DOHH2 (cell line): ENCODE measurements around the gene ZBTB7C.

Source experiments
- H3F3A ChIP-seq: fragments of 200-600 bp; sonication (generic), shearing (Covaris generic); 2 replicates; pipeline ENCODE4 v1.6.0; 2016; ENCODE audit warnings: antibody characterized with exemption, mild to moderate bottlenecking; ENCODE audit not compliant: control insufficient read depth, insufficient read depth
- H3K27ac ChIP-seq: fragments of 200-600 bp; sonication (generic); 2 replicates; pipeline ENCODE4 v1.5.1; 2014; ENCODE audit warnings: low read depth, mild to moderate bottlenecking, low read length, moderate library complexity
- H3K27me3 ChIP-seq: fragments of 200-600 bp; sonication (generic); 2 replicates; pipeline ENCODE4 v1.6.1; 2014; ENCODE audit warnings: mild to moderate bottlenecking, low read length, mixed read lengths; ENCODE audit not compliant: control insufficient read depth
- H3K36me3 ChIP-seq: fragments of 200-600 bp; sonication (generic); 2 replicates; pipeline ENCODE4 v1.6.1; 2014; ENCODE audit warnings: mild to moderate bottlenecking, low read length, moderate library complexity, mixed read lengths; ENCODE audit not compliant: control insufficient read depth
- H3K4me1 ChIP-seq: fragments of 200-600 bp; sonication (generic); 2 replicates; pipeline ENCODE4 v1.6.1; 2014; ENCODE audit warnings: mild to moderate bottlenecking, low read length, mixed read lengths; ENCODE audit not compliant: control insufficient read depth
- H3K4me2 ChIP-seq: fragments of 200-600 bp; sonication (generic); 2 replicates; pipeline ENCODE4 v1.6.0; 2014; ENCODE audit warnings: mild to moderate bottlenecking, low read length, moderate library complexity
- H3K4me3 ChIP-seq: fragments of 200-600 bp; sonication (generic); 2 replicates; pipeline ENCODE4 v1.5.1; 2014; ENCODE audit warnings: mild to moderate bottlenecking, low read length, mixed read lengths
- H3K79me2 ChIP-seq: fragments of 200-600 bp; sonication (generic); 2 replicates; pipeline ENCODE4 v1.6.1; 2014; ENCODE audit warnings: mild to moderate bottlenecking, low read length, mixed read lengths; ENCODE audit not compliant: control insufficient read depth
- H3K9me2 ChIP-seq: fragments of 200-600 bp; sonication (generic); replicated peaks from 2 replicates; pipeline ENCODE4 v1.6.1; 2014; ENCODE audit warnings: mild to moderate bottlenecking, low read length, mixed read lengths; ENCODE audit not compliant: control insufficient read depth
- H3K9me3 ChIP-seq: fragments of 200-600 bp; sonication (generic); 2 replicates; pipeline ENCODE4 v1.6.1; 2014; ENCODE audit warnings: antibody characterized with exemption, low read length, mixed read lengths; ENCODE audit not compliant: control insufficient read depth, insufficient read depth
- H4K20me1 ChIP-seq: fragments of 200-600 bp; sonication (generic); 2 replicates; pipeline ENCODE4 v1.6.0; 2014; ENCODE audit warnings: low read depth, mild to moderate bottlenecking, antibody characterized with exemption, low read length, moderate library complexity; ENCODE audit not compliant: control insufficient read depth, insufficient read depth
- CTCF ChIP-seq: fragments of 200-600 bp; sonication (generic); IDR thresholded peaks from one replicate; pipeline ENCODE4 v1.5.1; 2014; ENCODE audit warnings: antibody characterized with exemption, mild to moderate bottlenecking, low read depth, low read length; ENCODE audit not compliant: poor library complexity, severe bottlenecking
- EZH2phosphoT487 ChIP-seq: fragments of 200-600 bp; sonication (generic); IDR thresholded peaks from 2 replicates; pipeline ENCODE4 v1.6.1; 2017; ENCODE audit warnings: borderline replicate concordance, mild to moderate bottlenecking, antibody characterized with exemption, low read length, moderate library complexity, mixed read lengths

ZBTB7C gene

GRCh38 chr18:48134609-48135008 is 274.6 kb downstream of the ZBTB7C start:
- H3K79me2 ChIP-seq, result no peaks in the 10 kb centered on the region
- no peaks in the 10 kb centered on the region for H3K9me2 ChIP-seq
- H3K27ac ChIP-seq, result no peak overlapping the region
- no peak overlapping the region for H3K4me3 ChIP-seq
- no peaks in the 10 kb centered on the region for H3K4me1 ChIP-seq
- H3K9me3 ChIP-seq, result no peaks in the 10 kb centered on the region
- H3K27me3 ChIP-seq, result peaks cover 8% of the 10 kb centered on the region
- no peaks in the 10 kb centered on the region for H4K20me1 ChIP-seq
- no peaks in the 10 kb centered on the region for H3F3A ChIP-seq
- no peak overlapping the region for H3K4me2 ChIP-seq
- H3K36me3 ChIP-seq, result no peaks in the 10 kb centered on the region
- TF ChIP-seq CTCF (no peak), EZH2phosphoT487 (no peak)

GRCh38 chr18:48133671-48134251 is 275.4 kb downstream of the ZBTB7C start:
- Histone ChIP-seq H3K36me3 (no peaks in the 10 kb centered on the region), H3K27ac (no peak overlapping the region), H3K9me3 (no peaks in the 10 kb centered on the region), H3K27me3 (peaks cover 8% of the 10 kb centered on the region), H3F3A (no peaks in the 10 kb centered on the region), H3K9me2 (no peaks in the 10 kb centered on the region), H3K4me1 (no peaks in the 10 kb centered on the region), H3K4me3 (no peak overlapping the region), H4K20me1 (no peaks in the 10 kb centered on the region), H3K79me2 (no peaks in the 10 kb centered on the region), H3K4me2 (no peak overlapping the region)
- no peak for TF ChIP-seq CTCF
- TF ChIP-seq EZH2phosphoT487, result no peak

- no peak overlapping the region for H3K27ac ChIP-seq
- H3K9me3 ChIP-seq, result no peaks in the 10 kb centered on the region
- H4K20me1 ChIP-seq, result no peaks in the 10 kb centered on the region
- H3K79me2 ChIP-seq, result no peaks in the 10 kb centered on the region
- H3K4me2 ChIP-seq, result no peak overlapping the region
- H3K9me2 ChIP-seq, result no peaks in the 10 kb centered on the region
- peaks cover 8% of the 10 kb centered on the region for H3K27me3 ChIP-seq
- H3K4me3 ChIP-seq, result no peak overlapping the region
- TF ChIP-seq EZH2phosphoT487, result no peak
- no peak for TF ChIP-seq CTCF
- no peaks in the 10 kb centered on the region for H3F3A ChIP-seq
- no peaks in the 10 kb centered on the region for H3K36me3 ChIP-seq
- H3K4me1 ChIP-seq, result no peaks in the 10 kb centered on the region
These were observed 276.2 kb downstream of the ZBTB7C start for GRCh38 chr18:48132797-48133655.
